Neutrophil (primary cell): ENCODE results near the gene AHSG.

Experiments used
- H3K27ac ChIP-seq: fragments of 200-600 bp; sonication (generic); 2 replicates; pipeline ENCODE4 v1.5.1; 2016; ENCODE audit warnings: mild to moderate bottlenecking, moderate library complexity
- H3K27me3 ChIP-seq: fragments of 200-600 bp; sonication (generic); 2 replicates; pipeline ENCODE4 v1.6.0; 2016; ENCODE audit warnings: mild to moderate bottlenecking
- H3K36me3 ChIP-seq: fragments of 200-600 bp; sonication (generic); 2 replicates; pipeline ENCODE4 v1.5.1; 2017
- H3K4me1 ChIP-seq, 2 experiments: fragments of 200-600 bp in 1 of 2; sonication (generic) in 1 of 2; 1 replicate in 1 of 2; 2 replicates in 1 of 2; pipeline versions ENCODE4 v1.5.1 to v1.6.1; 2013 to 2016; ENCODE audit warnings: low read depth in 1 of 2, low read length in 1 of 2, mild to moderate bottlenecking in 1 of 2, moderate library complexity in 1 of 2; ENCODE audit not compliant: control insufficient read depth in 1 of 2, insufficient read depth in 1 of 2
- H3K4me3 ChIP-seq, 2 experiments: fragments of 200-600 bp in 1 of 2; sonication (generic) in 1 of 2; 1 replicate in 1 of 2; 2 replicates in 1 of 2; pipeline ENCODE4 v1.5.1; 2013 to 2016; ENCODE audit warnings: low read depth in 1 of 2, low read length in 1 of 2, mild to moderate bottlenecking in 1 of 2, moderate library complexity in 1 of 2
- H3K9me3 ChIP-seq: fragments of 200-600 bp; sonication (generic); 2 replicates; pipeline ENCODE4 v1.5.1; 2016
- TF ChIP-seq, protein P1 (sequence below): fragments of 200-600 bp; sonication (generic); IDR thresholded peaks from 2 replicates; pipeline ENCODE4 v1.5.1; 2016; ENCODE audit warnings: antibody characterized with exemption

The AHSG gene

GRCh38 chr3:186635532-186635931 lies 22.7 kb downstream of the AHSG start:
- H3K4me3 ChIP-seq = no peak overlapping the region
- TF ChIP-seq, protein P1, sequence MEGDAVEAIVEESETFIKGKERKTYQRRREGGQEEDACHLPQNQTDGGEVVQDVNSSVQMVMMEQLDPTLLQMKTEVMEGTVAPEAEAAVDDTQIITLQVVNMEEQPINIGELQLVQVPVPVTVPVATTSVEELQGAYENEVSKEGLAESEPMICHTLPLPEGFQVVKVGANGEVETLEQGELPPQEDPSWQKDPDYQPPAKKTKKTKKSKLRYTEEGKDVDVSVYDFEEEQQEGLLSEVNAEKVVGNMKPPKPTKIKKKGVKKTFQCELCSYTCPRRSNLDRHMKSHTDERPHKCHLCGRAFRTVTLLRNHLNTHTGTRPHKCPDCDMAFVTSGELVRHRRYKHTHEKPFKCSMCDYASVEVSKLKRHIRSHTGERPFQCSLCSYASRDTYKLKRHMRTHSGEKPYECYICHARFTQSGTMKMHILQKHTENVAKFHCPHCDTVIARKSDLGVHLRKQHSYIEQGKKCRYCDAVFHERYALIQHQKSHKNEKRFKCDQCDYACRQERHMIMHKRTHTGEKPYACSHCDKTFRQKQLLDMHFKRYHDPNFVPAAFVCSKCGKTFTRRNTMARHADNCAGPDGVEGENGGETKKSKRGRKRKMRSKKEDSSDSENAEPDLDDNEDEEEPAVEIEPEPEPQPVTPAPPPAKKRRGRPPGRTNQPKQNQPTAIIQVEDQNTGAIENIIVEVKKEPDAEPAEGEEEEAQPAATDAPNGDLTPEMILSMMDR = no peak
- H3K9me3 ChIP-seq = no peaks in the 10 kb centered on the region
- H3K36me3 ChIP-seq = no peaks in the 10 kb centered on the region
- no peaks in the 10 kb centered on the region for H3K4me1 ChIP-seq
- no peak overlapping the region for H3K27ac ChIP-seq
- H3K27me3 ChIP-seq = peaks cover 28% of the 10 kb centered on the region

DNA sequence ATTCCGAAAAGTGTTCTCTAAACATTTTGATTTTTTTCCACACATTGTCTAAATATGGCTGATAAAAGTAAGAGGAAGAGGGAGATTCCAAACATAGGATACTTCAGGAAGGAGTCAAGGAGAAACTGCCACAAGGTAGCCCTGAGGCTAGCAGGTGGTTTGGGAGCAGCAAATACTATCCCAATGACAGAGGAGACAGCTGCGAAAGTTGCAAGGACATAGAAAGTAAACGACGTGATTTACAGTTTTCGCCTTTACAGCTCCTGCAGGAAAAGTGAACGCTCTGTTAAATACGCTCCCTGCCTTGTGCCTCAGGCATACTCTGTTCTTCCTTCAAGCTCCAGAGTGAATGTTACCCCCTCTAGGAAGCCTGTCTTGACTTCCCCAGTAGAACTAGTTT lies 23.7 kb downstream of the AHSG start:
- no peaks in the 10 kb centered on the region for H3K36me3 ChIP-seq
- H3K27ac ChIP-seq = no peak overlapping the region
- TF ChIP-seq, protein P1 = no peak
- no peaks in the 10 kb centered on the region for H3K9me3 ChIP-seq
- H3K4me1 ChIP-seq = no peaks in the 10 kb centered on the region
- H3K27me3 ChIP-seq = peaks cover 32% of the 10 kb centered on the region
- no peak overlapping the region for H3K4me3 ChIP-seq

GRCh38 chr3:186637686-186638085 lies 24.8 kb downstream of the AHSG start:
- Histone ChIP-seq H3K9me3 (no peaks in the 10 kb centered on the region), H3K4me1 (no peaks in the 10 kb centered on the region), H3K36me3 (no peaks in the 10 kb centered on the region), H3K27ac (no peak overlapping the region), H3K27me3 (peaks cover 42% of the 10 kb centered on the region), H3K4me3 (no peak overlapping the region)
- TF ChIP-seq, protein P1 = no peak

DNA sequence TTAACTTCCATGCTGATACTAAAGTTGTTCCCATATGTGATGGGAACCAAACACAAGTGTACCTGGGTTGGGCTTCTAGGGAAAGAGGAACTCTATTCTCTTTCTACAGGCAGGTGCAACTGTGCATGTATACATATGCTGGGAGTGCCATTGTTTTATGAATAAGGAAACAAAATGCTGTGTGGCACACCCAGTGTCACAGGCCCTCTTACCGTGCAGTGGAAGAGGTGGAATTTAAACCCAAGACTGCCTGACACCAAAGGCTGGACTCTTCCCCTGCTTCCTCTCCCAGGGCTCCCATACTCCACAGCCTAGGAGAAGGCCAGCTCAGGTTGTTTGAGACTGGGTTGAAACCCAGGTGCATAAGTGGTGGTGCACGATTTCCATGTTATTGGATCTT lies 25.4 kb downstream of the AHSG start:
- Histone ChIP-seq H3K27ac (no peak overlapping the region), H3K27me3 (peaks cover 47% of the 10 kb centered on the region), H3K4me1 (no peaks in the 10 kb centered on the region), H3K36me3 (no peaks in the 10 kb centered on the region), H3K9me3 (no peaks in the 10 kb centered on the region), H3K4me3 (no peak overlapping the region)
- TF ChIP-seq, protein P1 = no peak

DNA sequence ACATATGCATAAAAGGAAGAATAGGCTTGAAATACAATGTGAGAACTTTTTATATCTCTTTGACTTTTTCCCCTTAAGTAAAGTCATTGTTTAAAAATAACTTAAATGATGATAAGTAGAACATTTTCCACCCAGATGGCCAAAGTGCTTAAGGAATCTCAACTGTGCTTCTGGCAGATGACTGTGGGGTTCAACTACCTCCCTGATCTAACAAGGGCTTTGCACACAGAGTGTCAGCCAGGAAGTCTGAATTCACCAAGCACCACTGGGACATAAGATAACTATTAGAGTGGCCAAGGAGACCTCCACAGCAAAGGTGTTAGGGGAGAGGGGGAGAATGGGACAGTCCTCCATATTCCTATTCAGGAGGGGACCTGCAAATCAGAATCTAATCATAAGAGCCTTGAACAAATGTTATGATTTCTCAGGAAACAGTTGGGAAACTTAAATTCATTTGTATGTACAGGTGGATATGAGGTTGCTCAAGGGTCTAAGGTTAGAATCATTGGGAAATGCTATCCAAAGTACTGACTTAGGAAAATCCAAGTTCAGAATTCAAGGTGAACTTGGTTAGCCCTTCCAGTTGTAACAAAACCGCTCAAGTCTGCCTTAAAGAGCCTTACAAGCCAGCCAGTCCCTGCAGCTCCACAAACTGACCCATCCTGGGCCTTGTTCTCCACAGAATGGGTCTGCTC lies 27.1 kb downstream of the AHSG start, which contains the start of gene FETUB:
Gene FETUB, plus strand, starts transcription at position 622 of the 695 bp plus-strand sequence. Its CDS starts 62 bp downstream, at position 684.
- Histone ChIP-seq H3K27me3 (peaks cover 63% of the 10 kb centered on the region), H3K36me3 (no peaks in the 10 kb centered on the region), H3K27ac (no peak within 1 kb of the TSS), H3K9me3 (no peaks in the 10 kb centered on the region), H3K4me3 (no peak within 1 kb of the TSS), H3K4me1 (no peaks in the 10 kb centered on the region)
- TF ChIP-seq, protein P1 = no peak
